Coronary artery (tissue), 2 donors: ENCODE data around the gene SNX10.

Source experiments
- DNase-seq: peaks from one replicate; pipeline ENCODE4 v3.0.0-alpha.2; 2017; ENCODE audit warnings: low spot score
- H3K27ac ChIP-seq, 2 donors: fragments of 200-600 bp; sonication (generic); one replicate each; pipeline ENCODE4 v1.5.1; 2016 to 2019
- H3K4me3 ChIP-seq: fragments of 200-600 bp; sonication (generic); 2 replicates; pipeline ENCODE4 v1.5.1; 2016; ENCODE audit warnings: mild to moderate bottlenecking, moderate library complexity
- CTCF ChIP-seq: fragments of 200-600 bp; sonication (generic); IDR thresholded peaks from one replicate; pipeline ENCODE4 v1.5.1; 2019; ENCODE audit warnings: antibody characterized with exemption

Gene SNX10

GRCh38 chr7:26397796-26398426 lies 106.2 kb downstream of the SNX10 start:
- no peak for DNase-seq

DNA sequence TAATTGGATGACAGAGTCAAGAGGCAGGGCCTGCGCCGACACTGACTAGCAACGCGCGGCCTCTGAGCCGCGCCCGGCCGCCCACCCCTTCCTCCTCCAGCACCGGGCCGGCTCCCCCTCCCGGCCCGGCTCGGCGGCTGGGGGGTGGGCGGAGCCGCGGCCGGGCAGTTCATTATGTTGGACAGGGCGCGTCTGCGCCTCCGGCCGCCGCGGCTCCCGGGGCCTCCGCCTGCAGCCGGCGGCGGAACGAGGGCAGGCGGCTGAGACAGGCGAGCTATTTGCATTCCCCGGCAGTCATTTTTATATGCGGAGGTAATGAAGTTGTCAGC lies 106.7 kb downstream of the SNX10 start:
- H3K27ac ChIP-seq, result peak overlapping the region in 1 of 2 donors; percentile 47
- peak overlapping the region; percentile 63 for H3K4me3 ChIP-seq
- no peak for TF ChIP-seq CTCF
- no peak for DNase-seq

More at GRCh38 chr7:26397796-26398426, 106.2 kb downstream of the SNX10 start:
- peak overlapping the region; percentile 63 for H3K4me3 ChIP-seq
- no peak for TF ChIP-seq CTCF
- peak overlapping the region in 1 of 2 donors; percentile 32 for H3K27ac ChIP-seq

GRCh38 chr7:26398756-26399509 lies 107.3 kb downstream of the SNX10 start:
- TF ChIP-seq CTCF, result no peak
- Histone ChIP-seq H3K4me3 (peak overlapping the region; percentile 63), H3K27ac (peak overlapping the region in 1 of 2 donors; percentile 47)
- no peak for DNase-seq

DNA sequence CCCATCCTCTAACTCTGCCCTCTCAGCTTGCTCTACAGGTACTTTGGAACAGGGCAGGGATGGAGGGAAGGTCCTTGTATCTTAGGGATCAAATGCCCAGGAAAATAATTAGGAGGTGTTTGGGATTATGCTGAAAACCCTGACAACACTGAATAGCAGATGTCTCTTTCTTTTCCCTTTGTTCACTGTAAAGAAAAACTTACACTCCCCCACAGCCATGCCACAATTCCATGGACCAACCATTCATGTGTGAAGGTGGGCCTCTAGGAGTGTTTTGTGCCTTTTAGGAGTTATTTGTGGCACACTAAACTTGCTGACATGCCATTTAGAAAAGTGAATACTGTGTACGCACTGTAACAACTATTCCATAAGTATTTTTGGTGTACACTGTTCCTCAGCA lies 108.1 kb downstream of the SNX10 start:
- no peak for TF ChIP-seq CTCF
- Histone ChIP-seq H3K27ac (no peak overlapping the region), H3K4me3 (no peak overlapping the region)
- no peak for DNase-seq

GRCh38 chr7:26403640-26404039 lies 112.0 kb downstream of the SNX10 start:
- no peak overlapping the region for H3K27ac ChIP-seq
- TF ChIP-seq CTCF, result no peak
- no peak overlapping the region for H3K4me3 ChIP-seq
- no peak for DNase-seq

- Histone ChIP-seq H3K4me3 (no peak overlapping the region), H3K27ac (no peak overlapping the region)
- TF ChIP-seq CTCF, result no peak
- no peak for DNase-seq
These were observed 112.7 kb downstream of the SNX10 start for GRCh38 chr7:26404189-26404996.
